ENCODE data around the gene CACHD1.

The CACHD1 gene

GRCh38 chr1:64474133-64474532, 4.2 kb downstream of the CACHD1 start:
- DNase-seq = no peak

DNA sequence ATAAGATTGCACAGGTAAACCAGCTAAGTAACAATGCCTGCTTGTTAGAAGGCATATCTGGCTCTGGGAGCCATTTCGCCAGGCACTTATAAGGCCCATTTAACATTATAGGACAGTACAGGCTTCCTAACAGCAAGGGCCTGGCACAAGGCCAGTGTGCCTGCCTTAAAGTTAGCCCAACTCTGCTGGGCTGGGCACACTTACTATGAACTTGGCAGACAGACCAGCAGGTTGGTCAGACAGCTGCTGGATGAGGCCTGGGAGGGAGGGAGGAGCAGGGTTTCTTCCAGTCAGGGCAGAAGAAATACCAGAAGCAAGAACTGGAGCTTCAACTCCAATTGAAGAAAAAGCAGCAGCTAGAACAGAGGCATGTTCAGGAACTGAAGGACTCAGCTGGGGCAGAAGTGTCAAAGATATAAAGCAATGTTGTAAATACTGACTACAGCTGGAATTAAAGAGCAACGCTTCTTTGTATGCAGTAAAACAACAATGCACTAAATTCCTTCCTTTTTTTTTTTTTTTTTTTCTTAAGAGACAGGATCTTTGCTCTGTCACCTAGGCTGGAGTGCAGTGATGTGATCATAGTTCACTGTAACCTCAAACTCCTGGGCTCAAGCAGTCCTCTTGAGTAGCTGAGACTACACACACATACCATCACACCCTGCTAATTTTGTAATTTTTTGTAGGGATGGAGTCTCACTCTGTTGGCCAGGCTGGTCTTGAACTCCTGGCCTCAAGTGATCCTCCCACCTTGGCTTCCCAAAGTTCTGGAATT, 4.9 kb downstream of the CACHD1 start:
- peak in 1 of 2 experiments; percentile 25 for DNase-seq

GRCh38 chr1:64476251-64476952, 6.5 kb downstream of the CACHD1 start:
- DNase-seq = peak in 1 of 2 experiments; percentile 11

DNA sequence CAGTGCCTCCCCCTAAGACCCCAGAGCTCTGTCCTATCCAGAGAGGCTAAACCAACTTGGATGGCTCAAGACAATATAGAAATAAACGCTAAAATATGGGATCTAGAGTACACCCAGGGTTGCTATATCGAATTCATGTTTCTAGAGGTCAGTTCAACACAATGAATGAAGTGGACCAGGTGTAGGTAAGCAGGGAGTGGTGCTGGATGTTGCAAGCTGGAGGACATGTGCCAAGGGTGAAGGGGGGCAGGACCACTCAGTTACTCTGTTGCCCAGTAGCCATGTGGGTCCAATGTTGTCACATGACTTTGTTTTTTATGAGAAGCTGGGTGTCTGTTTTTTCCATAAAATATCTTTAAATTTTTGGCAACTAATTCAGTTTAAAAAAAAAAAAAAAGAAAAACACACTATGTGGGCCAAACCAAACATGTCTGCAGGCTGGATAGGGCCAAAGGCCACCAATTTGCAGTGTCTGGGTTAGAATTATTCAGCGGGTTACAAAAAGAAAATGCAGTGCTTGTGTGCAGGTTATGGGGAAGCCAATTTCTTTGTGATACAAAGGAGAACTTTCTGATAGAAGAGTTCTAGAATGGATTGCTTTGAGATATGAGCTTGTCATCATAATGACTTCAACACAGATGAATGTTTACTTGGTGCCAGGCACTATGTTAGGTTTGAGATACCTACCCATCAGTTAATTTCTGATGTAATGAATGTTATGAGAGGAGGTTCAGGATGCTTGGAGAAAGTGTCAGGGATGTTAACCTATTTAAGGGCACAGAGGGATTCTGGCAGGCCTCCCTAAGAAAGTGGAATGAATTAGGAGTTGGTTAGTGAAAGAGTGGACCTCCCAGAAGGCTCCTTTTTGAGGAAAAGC, 8.9 kb downstream of the CACHD1 start:
- DNase-seq = no peak

- DNase-seq = no peak
Observed at GRCh38 chr1:64479874-64480273, 9.9 kb downstream of the CACHD1 start.

DNA sequence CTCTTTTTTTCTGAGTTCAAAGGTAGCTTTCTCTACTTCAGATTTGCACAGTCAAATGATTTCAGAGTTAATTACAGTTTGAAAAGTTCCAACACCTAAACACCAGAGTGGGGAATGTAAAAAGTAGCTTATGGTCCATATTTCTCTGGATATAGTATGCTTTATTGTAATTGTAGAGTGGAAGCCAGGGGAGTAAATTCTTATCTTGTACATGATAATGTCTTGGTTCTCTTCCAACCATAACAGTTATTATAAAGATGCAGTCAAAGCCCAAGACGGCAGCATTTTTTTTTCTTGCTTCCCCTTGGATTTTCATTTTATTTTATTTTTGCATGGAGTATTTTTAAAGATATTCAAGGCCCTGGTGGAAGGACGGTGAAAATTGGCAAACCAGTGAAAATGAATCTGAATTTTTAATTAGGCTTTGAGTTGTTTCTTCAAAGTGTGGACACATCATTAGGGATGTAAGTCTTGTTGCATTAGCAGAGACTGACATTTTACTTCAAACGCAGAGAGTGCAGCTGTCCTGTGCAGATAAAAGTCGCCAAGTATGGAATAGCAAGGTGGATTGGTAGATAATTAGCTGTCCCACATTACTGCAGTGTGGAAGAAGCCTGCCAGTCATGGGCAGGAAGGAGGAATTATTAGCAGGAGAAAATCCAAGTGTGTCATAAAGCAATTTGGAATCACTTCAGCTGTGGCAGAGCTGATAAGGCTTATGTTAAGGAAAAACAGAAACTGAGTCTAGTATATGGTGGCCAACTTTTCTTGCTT, 11.3 kb downstream of the CACHD1 start:
- DNase-seq = no peak

- DNase-seq = no peak
Observed at GRCh38 chr1:64482128-64482527, 12.2 kb downstream of the CACHD1 start.

- no peak for DNase-seq
Observed at GRCh38 chr1:64482720-64483119, 12.8 kb downstream of the CACHD1 start.

- DNase-seq = no peak
Observed at GRCh38 chr1:64483731-64484414, 13.9 kb downstream of the CACHD1 start.

DNA sequence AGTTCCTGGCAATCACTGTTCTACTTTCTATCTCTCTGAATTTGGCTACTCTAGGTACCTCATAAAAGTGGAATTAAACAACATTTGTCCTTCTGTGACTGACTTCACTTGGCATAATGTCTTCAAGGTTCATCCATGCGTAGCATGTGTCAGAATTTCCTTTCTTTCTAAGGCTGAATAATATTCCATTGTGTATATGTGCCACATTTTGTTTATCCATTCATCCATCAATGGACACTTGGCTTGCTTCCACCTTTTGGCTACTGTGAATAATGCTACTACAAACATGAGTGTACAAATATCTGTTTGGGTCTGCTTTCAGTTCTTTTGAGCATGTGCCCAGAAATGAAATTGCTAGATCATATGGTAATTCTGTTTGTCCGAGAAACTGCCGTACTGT, 14.7 kb downstream of the CACHD1 start:
- no peak for DNase-seq

DNA sequence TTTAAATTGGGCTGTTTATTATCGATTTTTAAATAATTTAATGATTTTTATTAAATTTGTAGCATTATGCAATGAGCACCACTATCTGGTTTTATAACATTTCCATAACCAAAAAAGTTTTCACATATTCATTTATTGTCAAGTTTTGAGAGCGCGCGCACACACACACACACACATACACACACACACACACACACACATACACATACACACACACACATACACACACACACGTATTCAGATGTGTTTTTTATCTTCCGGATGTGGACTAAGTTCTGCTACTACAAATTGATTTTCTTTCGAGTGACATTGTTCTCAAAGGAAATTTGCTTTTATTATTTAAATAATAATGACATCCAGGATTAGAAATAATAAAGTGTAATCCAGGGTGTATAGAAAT, 16.3 kb downstream of the CACHD1 start:
- no peak for DNase-seq

- peak in 1 of 2 experiments; percentile 26 for DNase-seq
Observed at GRCh38 chr1:64487061-64487460, 17.1 kb downstream of the CACHD1 start.

DNA sequence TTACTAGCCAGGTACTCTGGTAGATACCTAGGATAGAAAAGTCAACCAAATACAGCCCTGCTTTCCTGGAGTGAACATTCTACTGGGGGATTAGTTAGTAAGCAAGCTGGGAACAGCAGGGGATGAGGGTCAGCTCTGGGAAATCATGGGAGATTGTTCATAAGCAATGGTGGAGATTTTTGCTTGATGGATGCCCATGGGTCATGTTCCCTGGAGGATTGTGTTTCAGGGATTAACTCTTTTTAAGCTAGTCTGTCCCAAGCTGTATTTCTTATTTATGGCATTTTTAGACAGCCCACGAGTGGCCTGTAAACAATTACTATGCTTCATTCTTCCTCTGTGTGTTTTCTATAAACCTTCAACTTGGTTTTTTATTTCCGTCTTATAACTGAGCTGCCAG, 18.9 kb downstream of the CACHD1 start:
- DNase-seq = peak in 1 of 2 experiments; percentile 41

GRCh38 chr1:64489707-64490106, 19.8 kb downstream of the CACHD1 start:
- no peak for DNase-seq

- no peak for DNase-seq
Observed at GRCh38 chr1:64490213-64490818, 20.4 kb downstream of the CACHD1 start.

DNA sequence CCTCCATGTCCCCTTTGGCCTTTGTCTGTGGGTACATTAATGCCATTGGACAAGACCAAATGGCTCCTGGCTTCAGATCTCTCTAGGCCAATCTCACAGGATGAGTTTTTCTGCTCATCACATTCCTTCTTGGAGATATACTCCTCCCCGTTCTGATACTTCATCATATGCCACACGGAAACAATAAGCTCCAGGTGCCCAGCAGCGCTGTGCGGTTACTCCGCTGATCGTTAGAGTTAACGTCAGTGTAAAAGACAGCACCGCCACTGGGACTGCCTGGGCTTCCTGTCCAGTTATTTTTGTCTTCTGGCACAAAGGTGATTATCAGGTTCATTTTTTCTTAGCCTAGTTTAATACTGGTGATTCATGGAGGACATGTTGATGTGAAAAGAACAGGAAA, 22.5 kb downstream of the CACHD1 start:
- DNase-seq = no peak

GRCh38 chr1:64493831-64494230, 23.9 kb downstream of the CACHD1 start:
- DNase-seq = no peak

- no peak for DNase-seq
Observed at GRCh38 chr1:64494659-64495058, 24.7 kb downstream of the CACHD1 start.

GRCh38 chr1:64495878-64496277, 25.9 kb downstream of the CACHD1 start:
- DNase-seq = no peak

GRCh38 chr1:64496606-64497005, 26.7 kb downstream of the CACHD1 start:
- no peak for DNase-seq

GRCh38 chr1:64497088-64497883, 27.4 kb downstream of the CACHD1 start:
- DNase-seq = no peak

Measured in NCI-H524 (cell line).